HG02840 (cell line): ENCODE data around the gene SLC39A3.
"Not testable (repeated sequence)": the region's sequence is repeated elsewhere in the genome, so short reads cannot be mapped to it uniquely, and the experiment has no call there.

ENCODE experiments used
- ATAC-seq: cut with Tn5 transposase; IDR thresholded peaks from one replicate; pipeline ENCODE4 v1.9.1; 2021; ENCODE audit warnings: mild to moderate bottlenecking, moderate library complexity, moderate number of reproducible peaks; ENCODE audit not compliant: unreplicated experiment, low FRiP score

Gene SLC39A3

GRCh38 chr19:2724148-2724557 is 15.7 kb downstream of the SLC39A3 start:
- no peak for ATAC-seq

DNA sequence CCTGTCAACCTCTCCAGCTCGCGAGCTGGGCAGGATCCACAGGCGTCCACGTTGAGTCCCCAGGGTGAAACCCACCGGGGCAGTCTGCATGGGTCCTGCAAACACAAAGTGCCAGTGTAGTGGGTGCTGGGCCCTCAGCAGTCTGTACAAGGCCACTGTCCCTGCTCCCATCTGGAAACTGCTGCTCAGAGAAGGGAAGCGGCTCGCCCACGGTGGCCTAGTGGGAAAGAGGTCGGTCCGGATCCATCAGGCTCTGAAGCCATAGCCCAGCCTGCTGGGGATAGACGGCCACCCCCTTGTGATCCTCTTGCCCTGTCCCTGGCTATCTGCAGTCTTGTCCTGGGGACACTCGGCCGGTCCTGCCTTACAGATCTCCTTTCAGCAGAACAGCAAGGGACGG is 16.1 kb downstream of the SLC39A3 start:
- no peak for ATAC-seq

DNA sequence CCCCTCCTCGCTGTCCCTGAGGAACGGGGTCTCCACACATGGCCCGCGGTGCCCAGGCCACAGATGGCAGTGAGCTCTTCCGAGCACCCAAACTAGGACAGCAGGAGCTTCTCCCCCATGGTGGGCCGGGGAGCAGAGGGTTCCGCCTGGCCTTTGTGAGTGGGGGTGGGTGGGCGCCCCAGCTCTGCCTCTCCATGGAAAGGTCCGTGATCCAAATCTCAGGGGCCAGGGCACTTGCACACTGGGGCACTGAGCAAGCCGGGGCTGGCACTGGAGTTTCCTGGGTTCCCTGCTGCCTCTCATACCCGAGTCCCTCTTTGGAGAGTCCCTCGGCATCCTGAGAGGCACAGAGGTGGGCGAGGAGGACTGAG is 16.5 kb downstream of the SLC39A3 start:
- ATAC-seq = no peak

- ATAC-seq = no peak
These were observed 17.1 kb downstream of the SLC39A3 start for GRCh38 chr19:2722541-2723344.

DNA sequence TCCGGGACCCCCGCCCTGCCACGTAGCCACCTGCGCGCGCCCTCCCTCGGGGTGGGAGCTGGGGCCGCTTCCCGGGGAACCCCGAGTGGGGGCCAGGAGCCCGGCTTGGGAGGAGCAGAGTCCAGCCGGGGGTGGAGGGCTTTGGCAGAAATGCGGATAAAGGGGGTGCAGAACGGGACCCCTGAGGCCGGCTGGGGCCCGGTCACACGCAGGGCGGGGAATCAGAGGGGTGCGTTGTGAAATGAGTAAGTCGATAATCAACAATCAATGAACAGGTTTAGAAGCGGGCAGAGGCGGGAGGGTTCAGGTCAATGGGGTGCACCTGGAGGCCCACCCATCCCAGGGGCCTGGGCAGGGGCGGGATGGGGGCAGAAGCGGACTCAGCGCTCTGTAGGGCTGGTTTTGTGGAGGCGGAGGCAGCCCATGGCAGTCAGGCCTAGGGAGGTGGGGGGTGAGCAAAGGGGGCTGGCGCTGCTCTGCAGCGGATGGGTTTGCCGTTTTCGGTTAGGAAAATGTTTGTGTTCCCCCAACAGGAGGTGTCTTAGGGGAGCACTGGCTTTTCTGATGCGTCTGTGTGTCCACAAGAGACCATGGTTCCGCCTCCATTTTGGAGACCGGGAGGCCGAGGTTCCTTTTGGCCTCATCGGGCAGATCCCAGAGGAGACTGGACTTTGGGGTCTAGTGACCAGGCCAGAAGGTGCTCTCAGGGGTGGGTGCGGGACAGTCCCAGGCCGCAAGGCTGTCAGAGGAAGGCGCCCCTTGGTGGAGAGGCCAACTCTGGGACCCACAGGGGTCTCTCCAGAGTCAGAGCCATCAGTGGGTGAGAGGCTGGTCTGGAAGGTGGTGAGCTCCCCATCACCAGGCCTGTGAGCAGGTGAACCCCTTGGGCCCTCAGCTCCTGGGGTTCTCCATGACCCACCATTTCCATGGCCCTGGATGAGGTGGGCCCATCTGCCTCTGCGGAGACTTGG is 18.0 kb downstream of the SLC39A3 start:
- no peak for ATAC-seq

- ATAC-seq = no peak
These were observed 18.8 kb downstream of the SLC39A3 start, which contains the start of gene DIRAS1 for GRCh38 chr19:2720777-2721569. DIRAS1 (minus strand) TSS chr19:2721372; CDS start chr19:2717806, 3,566 bp downstream.

DNA sequence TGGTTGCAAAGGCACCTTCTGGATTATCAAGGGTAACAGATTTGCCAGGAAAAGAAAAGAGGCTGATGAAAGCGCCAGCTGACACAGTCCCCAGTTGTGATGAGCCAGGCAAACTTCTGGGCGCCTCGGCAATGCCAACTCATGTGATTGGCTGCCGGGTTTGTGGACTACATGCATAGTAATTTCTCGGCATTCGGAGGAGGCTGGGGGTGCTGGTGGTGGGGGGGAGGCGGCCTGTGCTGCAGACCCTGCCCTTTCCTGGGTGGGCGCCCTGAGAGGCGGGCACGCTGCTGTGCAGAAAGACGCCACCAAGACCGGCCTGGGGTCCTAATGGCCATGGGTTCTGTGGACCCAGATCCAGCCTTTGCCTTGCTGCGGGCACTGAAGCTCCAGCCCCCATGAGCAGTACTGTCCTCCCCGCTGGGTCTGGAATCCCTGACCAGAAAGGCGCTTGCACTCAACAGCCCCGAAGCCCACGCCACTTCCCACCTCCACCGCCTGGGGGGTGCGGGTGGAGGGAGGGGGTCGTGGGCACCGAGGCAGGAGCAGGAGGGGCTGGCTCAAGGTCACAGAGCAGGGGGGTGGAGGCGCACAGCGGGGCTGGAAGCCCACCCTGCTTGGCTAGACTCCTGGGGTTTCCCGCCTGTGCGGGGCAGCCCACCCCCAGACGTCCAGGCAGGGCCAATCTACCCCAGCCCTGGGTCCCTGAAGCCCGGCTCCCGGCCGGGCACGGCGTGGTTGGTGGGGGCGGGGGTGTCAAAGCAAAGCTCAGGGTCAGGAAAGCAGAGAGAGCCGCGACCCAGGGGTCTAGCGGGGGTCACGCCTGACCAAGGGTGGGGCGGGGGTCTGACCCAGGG is 19.7 kb downstream of the SLC39A3 start:
- ATAC-seq = no peak

DNA sequence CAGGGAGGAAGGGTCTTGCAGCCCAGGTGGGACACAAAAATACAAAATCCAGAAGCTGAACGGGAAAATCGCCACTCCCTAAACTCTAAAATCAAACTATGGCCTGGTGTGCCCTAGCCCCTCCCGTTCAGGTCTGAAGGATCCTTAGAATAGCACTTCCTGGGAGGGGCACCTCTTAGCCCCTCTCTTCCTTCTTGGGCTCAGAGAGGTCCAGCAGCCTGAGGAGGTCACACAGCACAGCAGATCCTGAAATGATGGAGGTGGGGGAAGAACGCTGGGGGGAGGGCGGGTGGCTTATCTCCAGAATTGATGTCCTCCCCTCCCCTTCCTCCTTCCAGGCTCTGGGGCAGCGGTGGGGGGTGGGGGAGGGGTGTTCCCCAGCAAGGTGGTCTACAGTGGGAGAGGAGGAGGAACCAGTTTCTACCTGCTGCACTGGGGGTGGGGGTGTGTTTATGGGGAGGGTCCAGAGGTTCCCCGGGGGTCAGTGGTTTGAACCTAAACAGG is 20.5 kb downstream of the SLC39A3 start:
- ATAC-seq = no peak

- no peak for ATAC-seq
These were observed 21.9 kb downstream of the SLC39A3 start for GRCh38 chr19:2717638-2718541.

DNA sequence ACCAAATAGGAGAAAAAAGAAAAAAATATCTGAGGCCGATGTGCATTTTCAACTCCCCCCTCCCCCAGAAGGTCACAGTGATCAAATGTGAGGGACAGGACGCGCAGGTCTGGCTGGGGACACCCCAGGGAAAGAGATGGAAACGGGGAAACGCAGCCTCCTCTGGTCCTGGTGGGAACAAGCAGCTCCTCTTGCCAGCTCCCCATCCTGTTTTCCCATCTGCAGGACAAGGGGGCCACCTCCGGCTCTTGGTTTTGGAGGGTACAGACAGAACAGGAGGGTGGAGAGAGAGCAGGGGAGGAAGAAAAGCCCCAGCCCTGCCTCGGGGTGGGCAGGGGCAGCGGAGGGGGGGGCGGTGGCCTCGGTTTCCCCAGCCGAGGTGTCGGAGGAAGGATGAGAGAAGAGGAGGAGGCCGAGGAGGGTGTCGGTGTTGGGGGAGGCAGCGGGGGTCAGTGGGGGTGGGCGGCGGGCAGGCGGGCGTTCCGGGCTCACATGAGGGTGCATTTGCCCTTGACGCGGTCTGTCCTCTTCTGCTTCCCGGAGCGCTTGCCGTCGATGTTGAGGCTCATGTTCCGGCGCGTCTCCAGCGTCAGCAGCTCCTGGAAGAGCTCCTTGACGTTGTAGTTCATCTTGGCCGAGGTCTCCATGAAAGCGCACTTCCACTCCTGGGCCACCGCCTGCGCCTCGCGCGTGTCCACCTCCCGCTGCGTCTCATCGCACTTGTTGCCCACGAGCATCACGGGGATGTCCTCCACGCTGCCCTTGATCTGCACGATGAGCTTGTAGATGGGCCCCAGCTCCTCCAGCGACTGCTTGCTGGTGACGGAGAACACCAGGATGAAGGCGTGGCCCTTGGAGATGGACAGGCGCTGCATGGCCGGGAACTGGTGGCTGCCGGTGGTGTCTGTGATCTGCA is 22.8 kb downstream of the SLC39A3 start:
- no peak for ATAC-seq

- ATAC-seq = no peak
These were observed 23.6 kb downstream of the SLC39A3 start for GRCh38 chr19:2716275-2716650.

DNA sequence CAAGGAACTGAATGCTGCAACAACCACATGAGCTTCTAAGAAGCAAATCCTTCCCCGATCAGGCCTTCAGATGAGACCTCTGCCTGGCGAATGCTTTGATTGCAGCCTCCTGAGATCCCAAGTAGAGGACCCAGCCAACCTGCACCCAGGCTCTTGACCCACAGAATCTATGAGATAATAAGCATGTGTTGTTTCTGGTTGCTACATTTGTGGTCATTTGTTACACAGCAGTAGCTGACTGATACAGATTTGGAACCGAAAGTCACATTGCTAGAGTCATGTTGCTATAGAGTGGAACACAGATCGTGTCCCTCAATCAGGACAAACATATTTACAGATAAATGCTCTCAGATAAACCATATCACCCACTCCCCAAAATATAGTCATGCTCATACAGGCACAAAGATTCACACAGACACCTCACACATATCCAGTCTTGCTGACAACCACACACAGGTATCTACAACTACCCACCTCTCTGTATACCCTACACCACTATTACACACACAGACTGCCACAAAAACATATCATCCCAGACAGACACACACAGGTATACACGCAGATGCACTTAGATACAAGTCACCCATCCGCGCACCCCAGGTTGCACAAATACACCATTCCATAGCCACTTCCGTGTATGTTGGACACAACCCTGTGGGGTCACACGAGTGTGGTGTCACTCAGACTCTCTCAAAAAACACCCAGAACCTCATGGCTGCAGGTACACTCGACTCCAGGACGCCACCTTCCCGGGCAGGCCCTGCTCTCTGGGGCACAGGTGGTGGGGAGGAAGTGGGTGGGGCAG is 24.1 kb downstream of the SLC39A3 start:
- ATAC-seq = no peak

- ATAC-seq = no peak
These were observed 25.1 kb downstream of the SLC39A3 start for GRCh38 chr19:2714531-2715269.

GRCh38 chr19:2714102-2714501 is 25.7 kb downstream of the SLC39A3 start:
- not testable (repeated sequence) for ATAC-seq

- ATAC-seq = not testable (repeated sequence)
These were observed 26.6 kb downstream of the SLC39A3 start for GRCh38 chr19:2713170-2713569.

DNA sequence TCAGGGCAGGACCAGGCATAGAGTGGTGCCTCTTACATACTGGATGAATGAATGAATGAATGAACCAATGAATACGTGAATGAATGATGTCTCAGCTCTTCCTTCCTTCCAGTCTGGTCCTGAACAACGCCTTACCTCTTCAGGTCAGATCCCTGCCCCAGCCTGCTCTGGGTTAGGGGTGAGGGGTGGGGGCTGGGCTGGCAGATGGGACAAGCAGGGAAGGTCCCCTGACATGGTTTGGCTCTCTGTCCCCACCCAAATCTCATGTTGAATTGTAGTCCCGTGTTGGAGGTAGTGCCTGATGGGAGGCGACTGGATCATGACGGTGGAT is 28.0 kb downstream of the SLC39A3 start:
- ATAC-seq = no peak
